Measurements from ENCODE around the gene INPP1.
A peak's percentile ranks its signal among the peaks of the same experiment; 100 is the strongest.
"Not testable (repeated sequence)": the region's sequence is repeated elsewhere in the genome, so short reads cannot be mapped to it uniquely, and the experiment has no call there.

INPP1 gene, protein sequence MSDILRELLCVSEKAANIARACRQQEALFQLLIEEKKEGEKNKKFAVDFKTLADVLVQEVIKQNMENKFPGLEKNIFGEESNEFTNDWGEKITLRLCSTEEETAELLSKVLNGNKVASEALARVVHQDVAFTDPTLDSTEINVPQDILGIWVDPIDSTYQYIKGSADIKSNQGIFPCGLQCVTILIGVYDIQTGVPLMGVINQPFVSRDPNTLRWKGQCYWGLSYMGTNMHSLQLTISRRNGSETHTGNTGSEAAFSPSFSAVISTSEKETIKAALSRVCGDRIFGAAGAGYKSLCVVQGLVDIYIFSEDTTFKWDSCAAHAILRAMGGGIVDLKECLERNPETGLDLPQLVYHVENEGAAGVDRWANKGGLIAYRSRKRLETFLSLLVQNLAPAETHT

DNA sequence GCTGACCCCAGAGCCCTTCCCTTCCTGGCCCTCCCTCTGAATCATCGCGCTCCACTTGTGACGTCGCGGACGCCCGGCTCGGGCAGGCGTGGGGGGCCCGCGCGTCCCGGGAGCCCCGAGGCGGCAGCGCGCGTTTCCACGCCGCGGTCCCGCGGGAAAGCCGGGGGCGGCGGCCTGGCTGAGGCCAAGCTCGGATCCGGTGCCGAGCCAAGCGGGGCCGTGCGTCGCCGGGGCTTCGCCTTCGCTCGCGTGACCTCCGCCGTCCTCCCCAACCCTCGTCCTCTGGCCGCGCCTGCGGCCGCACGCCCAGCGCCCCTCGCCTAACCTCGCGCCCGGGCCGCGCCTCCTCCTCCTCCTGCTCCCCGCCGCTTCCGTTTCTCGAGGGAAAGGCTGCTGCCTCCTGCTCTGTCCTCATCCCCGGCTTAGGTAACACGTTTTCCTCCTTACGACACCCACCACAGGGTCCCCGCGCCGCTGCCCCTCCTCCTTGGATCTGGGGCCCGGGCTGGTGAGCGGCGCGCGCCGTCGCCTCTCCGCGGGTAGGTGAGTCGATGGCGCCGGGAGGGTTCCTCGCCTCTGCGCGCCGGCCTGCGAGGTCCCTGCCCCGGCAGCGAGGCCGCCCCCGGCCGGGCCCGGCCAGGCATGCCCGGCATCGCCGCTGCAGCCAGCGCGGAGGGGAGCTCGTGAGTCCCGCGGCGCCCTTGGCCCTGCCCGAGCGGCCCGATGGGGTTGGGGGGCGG is at the start of gene INPP1:
INPP1 (plus strand) TSS at position 54 of the 740 bp plus-strand sequence. CDS start 16,514 bp downstream, outside the sequence.
- DNase-seq (ENCODE audit: low spot score) = no peak

DNA sequence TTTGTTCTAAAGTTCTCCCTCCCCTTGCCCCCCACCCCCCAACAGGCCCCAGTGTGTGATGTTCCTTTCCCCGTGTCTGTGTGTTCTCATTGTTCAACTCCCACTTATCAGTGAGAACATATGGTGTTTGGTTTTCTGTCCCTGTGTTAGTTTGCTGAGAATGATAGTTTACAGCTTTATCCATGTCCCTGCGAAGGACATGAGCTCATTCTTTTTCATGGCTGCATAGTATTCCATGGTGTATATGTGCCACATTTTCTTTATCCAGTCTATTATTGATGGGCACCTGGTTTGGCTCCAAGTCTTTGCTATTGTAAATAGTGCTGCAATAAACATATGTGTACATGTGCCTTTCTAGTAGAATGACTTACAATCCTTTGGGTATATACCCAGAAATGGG is 45.5 kb upstream of the INPP1 start:
- not testable (repeated sequence) for DNase-seq (ENCODE audit: low spot score)

DNA sequence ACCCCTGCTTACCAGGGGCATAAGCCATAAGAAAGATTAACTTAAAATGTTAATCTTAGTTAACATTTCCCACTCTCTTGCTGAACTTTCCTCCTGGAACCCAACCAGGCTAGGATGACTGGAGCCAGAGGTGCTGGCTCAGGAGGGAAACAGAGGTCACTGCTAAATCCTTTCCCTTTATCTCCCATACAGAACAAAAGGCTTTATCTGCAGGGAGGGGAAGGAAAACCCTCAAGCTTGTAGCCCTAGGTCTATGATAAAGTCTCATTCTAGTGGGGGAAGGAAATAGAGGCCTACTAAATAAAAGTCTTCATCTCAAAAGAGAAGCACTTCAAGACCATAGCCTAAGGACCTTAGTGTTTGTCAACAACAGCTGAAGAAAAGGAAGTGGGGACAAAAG is 42.4 kb upstream of the INPP1 start:
- no peak for DNase-seq (ENCODE audit: low spot score)

DNA sequence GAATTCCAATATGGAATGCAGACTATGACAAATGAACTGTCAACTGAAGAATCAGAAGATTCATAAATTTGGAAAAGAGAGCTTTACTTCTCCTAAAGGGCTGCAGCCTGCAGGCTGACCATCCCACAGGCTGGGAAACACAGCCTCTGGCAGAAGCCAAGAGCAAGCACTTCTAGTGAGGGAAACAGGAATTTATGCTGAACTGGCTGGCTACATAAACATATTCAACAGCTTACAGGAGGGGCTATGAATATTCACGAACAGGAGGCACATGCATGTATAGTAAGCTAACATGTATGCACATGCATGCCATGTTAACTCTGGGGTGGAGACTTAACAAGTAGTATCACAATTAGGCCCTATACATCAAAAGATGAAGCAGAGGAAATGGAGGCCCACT is 41.3 kb upstream of the INPP1 start:
- no peak for DNase-seq (ENCODE audit: low spot score)

DNA sequence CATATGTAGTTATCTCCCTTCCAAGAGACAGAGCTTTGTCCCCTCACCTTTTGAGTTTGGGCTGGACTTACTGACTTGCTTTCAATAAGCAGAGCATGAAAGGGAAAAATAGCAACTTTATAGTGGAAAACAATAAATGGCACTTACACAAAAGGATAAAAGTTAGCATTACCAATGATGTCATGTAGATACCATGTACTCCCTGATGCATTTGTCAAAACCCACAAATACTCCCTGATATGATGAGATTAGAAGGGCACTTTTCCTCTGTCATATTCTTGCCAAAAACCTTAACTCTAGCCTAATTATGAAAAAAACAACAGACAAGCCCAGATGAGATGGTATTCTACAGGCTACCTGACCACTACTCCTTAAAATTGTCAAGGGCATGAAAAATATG is 39.7 kb upstream of the INPP1 start:
- DNase-seq (ENCODE audit: low spot score) = no peak

DNA sequence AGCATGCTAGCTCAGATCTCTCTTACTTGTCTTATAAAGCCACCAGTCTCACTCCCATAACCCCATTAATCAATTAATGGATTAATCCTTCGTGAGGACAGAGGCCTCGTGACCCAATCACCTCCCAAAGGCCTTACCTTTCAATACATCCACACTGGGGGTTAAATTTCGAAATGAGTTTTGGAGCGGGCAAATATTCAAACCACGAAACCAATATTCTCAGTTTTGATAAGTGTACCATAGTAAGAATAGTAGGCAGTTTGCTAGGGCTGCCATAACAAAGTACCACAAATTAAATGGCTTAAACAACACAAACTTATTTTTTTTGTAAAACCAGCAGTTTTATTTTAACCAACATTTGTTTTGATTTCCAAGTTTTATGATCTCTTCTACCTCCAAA is 39.0 kb upstream of the INPP1 start:
- no peak for DNase-seq (ENCODE audit: low spot score)

DNA sequence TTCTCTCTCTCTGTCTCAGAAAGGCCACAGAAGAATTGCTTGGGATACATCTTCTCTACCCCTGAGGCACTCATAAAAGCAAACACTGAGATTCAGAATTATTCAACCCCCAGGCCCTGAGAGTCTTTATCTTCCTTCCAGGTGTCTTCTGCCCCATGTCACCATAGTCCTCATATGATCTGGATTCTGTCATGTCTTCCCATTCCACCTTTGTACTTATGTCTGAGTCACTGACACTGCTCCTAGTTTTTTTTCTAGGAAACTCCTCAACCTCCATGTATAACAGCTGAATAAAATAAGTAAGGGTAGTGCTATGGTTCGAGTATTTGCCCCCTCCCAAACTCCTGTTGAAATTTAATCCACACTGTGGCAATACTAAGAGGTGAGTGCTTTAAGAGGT is 35.4 kb upstream of the INPP1 start:
- DNase-seq (ENCODE audit: low spot score) = no peak

DNA sequence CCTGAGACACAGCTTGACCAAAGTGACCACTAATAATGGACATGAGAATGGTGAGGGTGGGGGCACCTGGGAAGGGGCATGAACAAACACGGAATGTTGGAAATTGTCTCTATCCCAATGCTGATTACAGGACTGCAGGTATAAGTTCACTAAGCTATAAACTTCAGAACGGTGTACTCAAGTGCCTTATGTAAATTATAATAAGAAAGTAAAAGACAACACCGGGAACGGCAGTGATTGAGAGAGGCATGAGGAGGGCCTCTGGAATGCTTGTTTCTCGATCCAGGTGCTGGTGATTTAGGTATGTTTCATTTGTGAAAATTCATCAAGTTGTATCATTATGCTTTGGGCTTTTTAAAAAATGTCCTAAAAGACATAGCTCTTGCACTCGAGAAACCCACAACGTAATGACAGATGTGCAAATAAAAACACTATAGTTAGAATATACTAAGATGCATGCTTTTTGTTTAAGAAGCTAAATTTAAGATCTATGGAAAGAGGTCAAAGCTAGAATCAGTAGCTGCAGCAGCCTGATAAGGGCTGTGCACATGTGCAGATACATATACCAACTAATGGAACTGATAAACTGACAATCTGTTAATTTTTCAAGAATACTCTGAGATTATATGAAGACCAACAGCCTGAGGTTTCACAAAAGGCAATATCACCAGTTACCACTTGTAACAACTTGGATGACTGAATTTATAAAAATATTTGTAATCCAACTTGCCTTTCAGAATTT is 31.3 kb upstream of the INPP1 start:
- DNase-seq (ENCODE audit: low spot score) = no peak

DNA sequence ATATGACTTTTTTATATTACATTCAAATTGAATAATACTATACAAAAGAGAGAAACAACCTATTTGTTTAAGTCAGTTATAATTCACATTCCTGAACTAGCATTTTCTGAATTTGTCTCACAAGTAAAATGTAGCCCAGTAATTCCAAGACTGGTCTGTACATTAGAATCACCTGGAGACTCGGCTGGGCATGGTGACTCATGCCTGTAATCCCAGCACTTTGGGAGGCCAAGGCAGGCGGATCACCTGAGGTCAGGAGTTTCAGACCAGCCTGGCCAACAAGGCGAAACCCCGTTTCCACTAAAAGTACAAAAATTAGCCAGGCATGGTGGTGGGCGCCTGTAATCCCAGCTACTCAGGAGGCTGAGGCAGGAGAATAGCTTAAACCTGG is 30.8 kb upstream of the INPP1 start:
- not testable (repeated sequence) for DNase-seq (ENCODE audit: low spot score)

DNA sequence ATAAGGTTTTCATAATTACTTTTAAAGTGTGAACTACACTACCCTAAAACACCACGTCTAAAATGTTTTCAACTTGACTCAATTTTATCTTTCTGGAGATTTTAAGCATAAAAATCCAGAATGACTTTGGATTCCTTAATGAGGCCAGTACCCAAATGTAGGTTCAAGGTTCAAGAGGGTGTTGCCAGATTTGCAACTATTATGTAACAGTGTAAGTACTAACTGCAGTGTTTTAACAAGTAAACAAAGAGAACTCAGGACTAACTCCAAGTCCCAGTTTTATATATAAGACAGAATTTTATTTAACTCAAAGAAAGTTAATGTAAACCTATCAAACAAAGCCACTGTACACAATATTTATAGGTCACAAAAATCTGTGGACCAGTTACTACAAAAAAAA is 29.5 kb upstream of the INPP1 start:
- DNase-seq (ENCODE audit: low spot score) = no peak

DNA sequence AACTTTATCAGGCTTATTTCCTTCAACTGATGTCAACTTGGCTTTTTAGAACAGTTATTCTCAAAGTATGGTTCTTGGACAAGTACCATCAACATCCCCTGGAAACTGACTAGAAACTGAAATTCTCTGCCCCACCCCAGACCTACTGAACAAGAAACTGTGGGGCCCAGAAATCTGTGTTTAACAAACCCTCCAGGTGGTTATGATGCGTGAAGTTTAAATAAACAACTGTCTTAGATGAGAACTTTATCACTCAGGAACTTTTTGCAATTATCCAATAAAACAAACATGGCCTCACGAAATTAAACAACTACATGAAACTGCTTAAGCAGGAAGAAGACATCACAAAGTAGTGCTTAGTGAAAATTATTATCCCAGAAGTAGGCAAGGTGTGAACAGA is 28.1 kb upstream of the INPP1 start:
- DNase-seq (ENCODE audit: low spot score) = no peak

DNA sequence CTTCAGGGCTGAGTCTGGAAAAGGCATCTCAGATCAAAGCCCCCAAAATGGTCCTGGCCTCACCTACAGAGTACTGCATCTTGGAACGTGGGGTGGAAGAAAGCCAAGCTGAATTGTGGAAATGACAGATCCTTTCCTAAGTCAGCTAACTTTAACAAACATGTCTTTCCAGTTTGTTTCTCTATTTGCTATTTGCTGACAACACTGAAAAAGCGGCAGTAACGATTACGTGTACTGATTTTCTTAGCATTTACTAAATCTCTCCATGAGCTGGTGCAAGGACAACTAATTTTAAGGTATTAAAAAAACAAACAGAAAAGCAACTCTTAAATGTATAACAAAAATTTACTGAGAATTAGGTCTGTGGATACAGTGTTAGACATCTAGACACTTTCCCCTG is 24.9 kb upstream of the INPP1 start:
- peak; percentile 4 for DNase-seq (ENCODE audit: low spot score)

DNA sequence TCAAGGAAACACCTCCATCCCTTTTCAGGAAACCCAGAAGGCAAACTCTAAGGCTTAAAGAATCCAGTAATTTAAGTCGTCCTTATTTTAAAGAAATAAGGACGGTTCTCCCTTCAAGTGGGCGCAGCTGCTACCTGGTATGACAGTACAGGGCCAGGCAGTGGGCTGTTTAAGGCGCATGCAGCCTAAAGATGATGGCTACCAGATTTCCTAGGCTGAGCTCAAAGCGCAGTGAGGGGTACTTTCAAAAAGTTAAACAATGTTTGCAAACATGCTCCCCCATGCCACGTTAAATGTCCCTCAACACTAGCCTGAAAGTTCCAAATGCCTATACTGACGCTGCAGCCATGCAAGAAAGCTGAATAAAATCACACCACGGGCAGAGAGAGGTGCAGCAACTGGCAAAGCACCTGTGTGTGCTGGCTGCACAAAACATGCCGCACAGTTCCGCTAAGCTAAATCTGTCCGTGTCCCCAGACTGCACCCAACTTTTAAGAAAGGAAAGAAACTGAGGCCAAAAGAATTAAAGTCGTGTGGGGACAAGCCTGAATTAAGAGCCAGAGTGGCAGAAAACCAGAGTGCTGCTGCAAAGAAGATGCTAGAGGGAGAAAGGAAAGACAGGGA is 24.3 kb upstream of the INPP1 start:
- DNase-seq (ENCODE audit: low spot score) = peak; percentile 61

DNA sequence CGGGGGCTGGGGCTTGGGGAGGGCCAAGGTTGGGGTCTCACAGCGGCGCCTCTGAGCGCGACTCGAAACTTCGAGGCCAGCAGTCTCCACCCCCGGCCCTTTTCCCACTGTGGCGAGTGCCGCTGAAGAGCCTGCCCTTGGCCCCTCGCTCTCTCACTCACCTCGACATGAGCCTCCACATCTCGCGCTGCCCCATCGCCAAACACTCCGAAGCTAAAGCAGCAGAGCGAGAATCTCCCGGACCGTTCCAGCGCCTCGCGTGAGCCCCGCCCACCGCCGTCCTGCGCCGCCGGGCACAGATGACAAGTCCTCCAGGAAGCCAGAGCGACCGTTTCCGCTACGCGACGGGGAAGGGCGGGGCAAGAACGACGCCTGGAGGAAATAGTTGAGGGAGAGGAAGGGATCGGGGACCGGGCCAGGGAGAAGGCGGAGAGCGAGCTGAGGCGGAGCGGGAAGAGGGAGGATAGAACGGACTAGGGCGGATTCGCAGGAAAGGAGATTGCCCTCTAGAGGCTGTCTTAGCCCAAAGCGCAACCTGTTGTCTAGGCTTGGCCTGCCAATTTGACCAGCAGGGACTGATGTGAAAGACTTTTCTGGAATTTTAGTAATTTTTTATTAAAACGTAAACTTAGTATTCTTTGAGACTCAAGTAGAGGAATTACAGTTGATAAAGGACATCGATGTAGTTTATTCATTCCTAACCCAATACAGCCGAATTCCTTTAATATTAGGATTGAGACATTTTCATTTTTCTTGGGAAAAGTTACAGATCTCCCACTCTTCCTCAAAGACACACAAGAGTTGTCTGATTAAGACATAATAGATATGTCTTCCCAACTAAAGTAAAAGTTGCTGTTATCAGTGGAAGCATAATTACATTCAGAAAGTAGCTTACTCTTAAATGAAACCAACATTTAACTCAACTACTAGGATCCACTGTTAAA is 23.6 kb upstream of the INPP1 start, which contains the start of gene HIBCH:
HIBCH (minus strand) TSS at position 272 of the 944 bp plus-strand sequence; CDS start at position 196, 76 bp downstream.
- DNase-seq (ENCODE audit: low spot score) = peak; percentile 93

DNA sequence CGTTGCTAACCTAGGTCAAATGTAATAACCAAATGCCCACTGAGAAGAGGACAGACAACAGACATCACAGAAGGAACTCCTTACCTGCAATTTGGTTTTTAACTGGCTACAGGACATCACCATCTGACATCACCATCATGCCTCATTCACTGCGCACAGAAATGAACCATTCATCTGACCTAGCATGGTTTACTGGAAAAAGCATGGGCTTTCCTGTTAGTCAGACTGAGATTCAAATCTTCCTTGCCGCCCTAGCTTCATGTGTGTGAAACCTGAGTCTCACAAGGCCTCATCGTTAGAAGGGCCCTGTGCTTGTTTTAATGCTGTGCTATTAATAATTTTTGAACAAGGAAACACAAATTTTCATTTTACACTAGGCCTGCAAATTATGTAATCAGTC is 22.7 kb upstream of the INPP1 start:
- peak; percentile 20 for DNase-seq (ENCODE audit: low spot score)

DNA sequence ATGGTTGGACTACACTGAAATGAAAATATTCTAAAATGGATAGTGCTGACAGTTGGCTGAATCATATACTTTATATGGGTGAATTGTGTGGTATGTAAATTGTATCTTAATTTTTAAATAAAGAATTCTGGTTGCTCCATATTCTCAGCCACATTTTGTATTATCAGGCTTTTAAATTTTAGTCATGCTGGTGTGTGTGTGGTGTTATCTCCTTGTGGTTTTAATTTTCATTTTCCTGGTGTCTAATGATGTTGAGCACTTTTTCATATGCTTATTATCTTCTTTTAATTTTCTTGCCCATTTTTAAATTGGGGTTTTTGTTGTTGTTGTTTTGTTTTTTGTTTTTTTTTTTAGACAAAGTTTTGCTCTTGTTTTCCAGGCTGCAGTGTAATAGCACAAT is 20.0 kb upstream of the INPP1 start:
- no peak for DNase-seq (ENCODE audit: low spot score)

DNA sequence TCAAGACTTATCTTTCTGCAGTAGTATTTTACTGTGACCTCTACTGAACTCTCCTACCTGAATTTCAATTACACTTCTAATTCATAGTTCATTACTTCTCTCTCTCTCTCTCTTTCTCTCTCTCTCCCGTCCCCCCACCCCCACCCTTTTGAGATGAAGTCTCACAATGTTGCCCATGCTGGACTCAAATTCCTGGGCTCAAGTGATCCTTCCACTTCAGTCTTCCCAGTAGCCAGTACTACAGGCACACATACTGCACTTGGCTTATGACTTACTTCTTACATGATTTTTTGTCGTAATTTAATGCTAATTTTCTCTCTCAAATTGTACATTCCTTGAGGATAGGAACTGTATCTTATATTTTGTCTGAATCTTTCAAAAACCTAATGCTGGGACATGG is 17.8 kb upstream of the INPP1 start:
- no peak for DNase-seq (ENCODE audit: low spot score)

DNA sequence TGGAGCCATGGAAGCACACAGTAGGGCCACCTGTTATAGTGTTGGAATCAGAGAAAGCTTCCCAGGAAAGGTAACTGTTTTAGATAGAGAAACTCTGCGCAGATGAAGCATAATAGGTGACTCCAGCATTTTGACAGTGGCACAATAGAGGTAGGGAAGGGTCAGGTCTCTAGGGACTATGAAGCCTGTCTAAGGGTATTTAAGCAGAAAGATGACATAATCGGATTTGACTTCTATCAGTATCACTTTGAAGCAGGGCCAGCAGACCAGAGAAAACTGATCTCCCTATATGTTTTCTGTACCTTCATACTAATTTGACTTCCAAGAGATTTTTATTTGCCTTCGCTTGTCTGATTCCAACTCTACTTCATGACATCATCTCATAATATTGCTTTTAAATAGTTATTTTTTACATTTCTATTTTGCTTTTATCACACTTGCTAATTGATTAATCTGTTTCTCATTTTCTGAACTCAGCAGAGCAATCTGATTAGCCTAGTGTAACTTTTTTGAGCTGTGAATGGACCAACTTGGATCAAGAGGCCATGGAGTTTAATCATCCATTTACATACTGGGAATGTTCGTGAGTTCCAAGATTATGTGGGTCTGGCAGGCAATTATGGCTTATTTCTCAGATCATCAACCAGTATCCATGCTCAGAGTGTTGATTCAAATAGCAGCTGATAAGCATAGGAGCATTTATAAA is 15.4 kb upstream of the INPP1 start:
- DNase-seq (ENCODE audit: low spot score) = no peak

DNA sequence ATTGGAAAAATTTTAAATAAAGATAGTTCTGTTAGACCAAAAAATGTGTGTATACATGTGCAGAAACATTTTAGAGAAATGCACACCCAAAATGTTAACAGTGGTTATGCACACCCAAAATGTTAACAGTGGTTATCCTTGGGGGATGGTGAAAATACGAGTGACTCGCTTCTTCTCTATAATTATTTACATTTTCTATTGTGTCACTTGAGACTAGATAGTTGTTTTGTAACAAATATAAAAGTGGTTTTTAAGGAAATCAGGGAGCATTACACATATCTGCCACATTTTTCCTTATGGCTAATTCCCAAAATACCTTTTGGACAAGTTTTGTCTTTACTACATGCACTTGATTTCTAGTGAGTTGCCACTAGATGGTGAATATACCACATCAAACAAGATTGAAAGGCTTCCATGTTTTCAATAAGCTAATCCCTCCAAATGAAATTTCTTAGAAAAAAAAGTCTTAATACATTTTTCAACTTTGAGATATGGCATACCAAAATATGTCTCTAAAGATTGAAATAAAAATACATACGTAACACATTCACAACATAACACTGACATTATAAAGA is 14.7 kb upstream of the INPP1 start:
- no peak for DNase-seq (ENCODE audit: low spot score)

DNA sequence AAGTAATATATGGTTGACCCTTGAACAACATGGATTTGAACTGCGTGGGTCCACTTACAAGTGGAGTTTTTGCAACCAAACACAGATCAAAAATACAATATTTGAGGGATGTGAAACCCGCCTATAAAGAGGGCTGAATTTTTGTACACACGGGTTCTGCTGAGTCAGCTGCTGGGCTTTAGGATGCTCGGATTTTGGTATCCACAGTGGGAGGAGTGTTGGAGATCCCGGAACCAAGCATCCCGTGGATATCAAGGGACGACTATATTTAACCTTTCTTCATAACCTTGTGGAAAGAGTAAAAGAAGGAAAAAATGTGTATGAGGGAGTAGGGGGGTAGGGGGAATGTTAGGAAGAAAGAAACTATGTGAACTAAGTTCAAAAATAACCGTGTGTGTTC is 10.0 kb upstream of the INPP1 start:
- DNase-seq (ENCODE audit: low spot score) = no peak
